ENCODE measurements around the gene KDM4D. TPM values are rescaled to one million over a fixed set of nuclear protein-coding genes. Genes with fewer than 3 reads are reported as not detected.

Gene KDM4D
- total RNA-seq, 1 experiment from 2014 or later, result 2.4 TPM

GRCh38 chr11:95016139-95016538 is 42.6 kb downstream of the KDM4D start:
- no peaks in the 10 kb centered on the region for H3K36me3 Mint-ChIP-seq
- no peak for TF ChIP-seq CBFB (CRISPR knock-in tag; IDR thresholded peaks at IDR 0.05; ENCODE audit: low read depth)
- TF ChIP-seq TCF7 (CRISPR knock-in tag; IDR thresholded peaks at IDR 0.05; ENCODE audit: low read depth), result no peak
- TF ChIP-seq FOXP4 (CRISPR knock-in tag; IDR thresholded peaks at IDR 0.05), result no peak
- TF ChIP-seq NFYB (CRISPR knock-in tag; conservative IDR thresholded peaks at IDR 0.05; ENCODE audit: low read depth), result no peak
- TF ChIP-seq SMAD3 (CRISPR knock-in tag; IDR thresholded peaks at IDR 0.05; ENCODE audit: borderline replicate concordance), result no peak
- no peak for TF ChIP-seq IRF2 (CRISPR knock-in tag; IDR thresholded peaks at IDR 0.05; ENCODE audit: borderline replicate concordance, low read depth)
- TF ChIP-seq ARID4B (CRISPR knock-in tag; IDR thresholded peaks at IDR 0.05; ENCODE audit: borderline replicate concordance), result no peak
- no peak for TF ChIP-seq ZNF532 (CRISPR knock-in tag; IDR thresholded peaks at IDR 0.05; ENCODE audit: borderline replicate concordance)
- no peak for TF ChIP-seq AFF4 (CRISPR knock-in tag; IDR thresholded peaks at IDR 0.05; ENCODE audit: borderline replicate concordance)
- no peak for TF ChIP-seq GTF2I (CRISPR knock-in tag; conservative IDR thresholded peaks at IDR 0.05)
- TF ChIP-seq PREB (CRISPR knock-in tag; IDR thresholded peaks at IDR 0.05; ENCODE audit: borderline replicate concordance), result no peak
- no peak for TF ChIP-seq SOX15 (CRISPR knock-in tag; IDR thresholded peaks at IDR 0.05)
- TF ChIP-seq ESRRA (CRISPR knock-in tag; IDR thresholded peaks at IDR 0.05; ENCODE audit: borderline replicate concordance), result no peak
- TF ChIP-seq ZNF512 (CRISPR knock-in tag; IDR thresholded peaks at IDR 0.05; ENCODE audit: borderline replicate concordance), result no peak
- TF ChIP-seq RELA (CRISPR knock-in tag; IDR thresholded peaks at IDR 0.05; ENCODE audit: borderline replicate concordance), result no peak
- TF ChIP-seq ATF3 (CRISPR knock-in tag; conservative IDR thresholded peaks at IDR 0.05), result no peak
- TF ChIP-seq SP1 (CRISPR knock-in tag; conservative IDR thresholded peaks at IDR 0.05), result no peak
- no peak for TF ChIP-seq ZMAT4 (CRISPR knock-in tag; IDR thresholded peaks at IDR 0.05)
- no peak for ATAC-seq
- H3K27ac Mint-ChIP-seq, result no peak overlapping the region
- no peaks in the 10 kb centered on the region for H3K9me3 Mint-ChIP-seq
- no peaks in the 10 kb centered on the region for H3K4me1 Mint-ChIP-seq
- DNase-seq (ENCODE audit: low spot score), result no peak
- H3K4me3 Mint-ChIP-seq, result no peak overlapping the region
- POLR2A ChIA-PET, result no interaction called here
- H3K27me3 Mint-ChIP-seq (ENCODE audit: low read depth), result no peaks in the 10 kb centered on the region; the same call in 1 of the 2 replicates
- CTCF ChIA-PET, result no interaction called here
